NCI-H2171 (cell line): ENCODE measurements around the gene MASP1.

ENCODE experiments used
- DNase-seq: peaks from one replicate; lab custom pipeline; 2025; lab: John Stamatoyannopoulos, UW

Gene MASP1

DNA sequence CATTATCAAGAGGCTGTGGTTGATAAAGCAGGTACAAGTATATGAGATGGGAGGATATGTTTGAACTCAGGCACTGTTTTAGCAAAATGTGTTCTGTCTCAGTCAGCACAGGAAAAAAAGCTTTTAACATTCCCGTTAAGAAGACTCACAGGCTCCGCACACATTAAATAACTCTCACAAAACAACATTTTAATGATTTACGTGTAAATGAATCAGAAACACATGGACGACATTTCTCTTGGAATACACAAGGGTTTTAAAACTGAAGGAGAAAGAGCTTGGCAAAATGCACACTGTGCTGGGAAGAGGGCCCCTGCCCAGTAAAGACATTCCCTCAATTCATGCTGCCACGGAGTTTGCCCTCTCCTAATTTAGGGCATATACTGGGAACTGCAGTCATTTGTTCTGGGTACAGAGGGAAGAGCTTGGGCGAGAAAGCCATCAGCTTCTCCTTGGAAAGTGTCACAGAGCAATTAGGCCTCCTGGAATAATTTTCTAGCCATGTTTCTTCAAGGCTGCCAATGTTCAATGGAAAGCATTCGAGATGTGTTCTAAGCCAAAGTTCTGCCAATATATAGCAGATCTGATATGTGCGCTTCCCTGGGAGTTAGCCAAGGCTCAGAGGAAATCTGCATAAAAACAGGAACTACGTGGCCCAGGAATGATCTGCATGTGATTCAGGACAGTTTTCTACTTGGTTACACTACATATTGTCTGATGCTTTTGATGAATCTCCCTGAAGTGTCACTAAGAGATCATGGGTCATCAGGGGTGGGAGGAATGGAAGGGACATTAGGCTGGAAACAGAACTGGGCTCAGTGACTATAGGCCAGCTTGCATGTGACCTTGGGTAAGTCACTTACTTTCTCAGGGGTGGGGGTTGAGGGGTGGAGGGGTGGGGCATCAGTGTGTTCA, 2.2 kb upstream of the MASP1 start:
- no peak for DNase-seq

DNA sequence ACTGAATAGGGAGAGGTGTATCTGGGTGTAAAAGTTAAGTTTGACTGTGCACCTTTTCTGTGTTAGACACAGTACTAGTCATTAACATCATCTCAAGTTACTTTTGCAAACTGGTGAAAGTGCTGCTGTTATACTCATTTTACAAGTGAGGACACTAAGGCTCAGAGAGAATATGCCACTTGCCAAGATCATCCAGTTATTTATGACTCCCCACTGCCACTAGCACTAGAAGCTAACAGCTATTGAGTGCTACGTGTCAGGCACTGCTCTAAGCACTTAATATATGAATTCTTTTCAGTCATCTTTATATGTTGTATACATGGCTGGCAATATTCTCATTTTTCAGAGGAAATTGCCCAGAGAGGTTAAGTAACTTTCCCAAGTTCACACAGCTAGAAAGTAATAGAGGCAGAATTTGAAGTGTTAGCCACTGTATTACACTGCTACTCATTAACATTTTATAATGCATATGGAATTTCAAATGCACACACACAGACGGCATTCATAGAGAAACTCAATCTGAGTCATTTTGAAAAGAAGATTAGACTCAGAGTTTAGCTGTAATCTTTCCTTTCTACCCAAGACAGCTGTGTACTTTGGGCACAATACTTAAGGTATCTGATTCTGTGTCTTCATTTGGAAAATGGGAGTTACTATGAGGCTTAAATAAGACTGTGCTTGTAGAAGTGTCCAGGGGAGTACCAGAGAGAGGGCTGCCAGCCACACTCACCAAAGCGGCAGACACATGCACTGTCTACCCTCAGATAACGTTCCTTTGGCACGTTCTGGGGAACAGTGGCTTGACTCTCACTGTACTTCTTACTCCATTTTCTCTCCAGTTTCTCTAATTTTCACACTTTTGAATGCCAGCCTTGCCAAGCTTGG, 1.3 kb upstream of the MASP1 start:
- no peak for DNase-seq

DNA sequence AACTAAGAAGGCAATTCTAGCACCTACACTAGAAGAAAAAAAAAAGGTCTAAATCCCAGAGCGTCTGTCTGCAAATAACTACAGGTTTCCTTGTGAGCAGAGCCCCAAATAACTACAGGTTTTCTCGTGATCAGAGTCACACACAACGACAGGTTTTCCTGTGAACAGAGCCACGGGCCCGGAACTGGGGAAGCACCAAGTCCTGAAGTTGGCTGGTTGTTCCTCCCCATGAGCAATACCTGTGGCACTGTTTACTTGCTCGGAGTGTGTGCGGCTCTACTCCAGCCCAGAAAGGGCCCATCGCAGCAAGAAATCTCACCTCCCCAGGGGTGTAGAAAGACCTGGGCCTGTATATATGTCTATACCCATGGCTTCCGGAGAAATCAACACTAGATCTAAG, 644 bp upstream of the MASP1 start:
- DNase-seq: no peak

DNA sequence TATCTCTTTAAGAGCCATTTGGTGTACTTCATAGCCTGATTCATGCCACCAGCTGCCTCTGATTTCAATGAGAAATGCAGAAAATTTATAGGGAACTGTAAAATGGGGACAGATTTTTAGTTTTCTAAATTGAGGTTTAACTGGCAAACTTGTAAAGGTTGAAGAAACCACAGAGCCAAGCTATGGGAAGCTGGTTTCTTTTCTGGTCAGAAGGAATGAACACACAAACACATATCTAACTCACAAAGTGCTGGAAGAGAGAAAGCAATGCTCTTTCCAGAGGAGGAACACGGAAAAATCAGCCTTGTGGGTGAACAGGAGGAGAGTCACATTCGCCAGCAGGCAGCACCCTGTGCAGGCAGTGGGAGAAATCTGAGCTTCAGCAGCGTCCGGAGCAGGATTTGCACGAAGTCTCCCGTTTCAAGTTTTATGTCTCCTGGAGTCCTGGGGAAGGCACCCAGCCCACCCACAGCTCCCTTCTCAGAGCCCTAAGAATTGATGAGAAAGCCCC, 481 bp downstream of the MASP1 start:
- DNase-seq: no peak

DNA sequence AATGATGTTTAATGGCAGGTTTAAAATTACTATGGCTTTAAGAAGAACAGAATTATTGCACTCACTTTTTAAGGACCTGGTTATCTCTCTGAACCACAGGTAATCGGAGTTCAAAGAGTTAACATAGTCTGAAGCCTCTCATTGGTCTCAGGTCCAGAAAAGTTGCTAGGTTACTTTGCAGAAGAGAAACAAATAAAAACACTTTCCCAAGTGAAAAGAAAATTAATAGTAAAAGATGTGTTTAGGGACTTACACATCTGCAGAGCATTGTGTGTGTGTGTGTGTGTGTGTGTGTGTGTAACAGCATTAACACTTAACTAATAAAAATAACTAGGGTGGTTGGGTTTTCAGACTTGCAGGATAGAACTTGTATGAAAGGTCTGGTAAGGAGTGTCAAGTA, 1.0 kb downstream of the MASP1 start:
- no peak for DNase-seq

DNA sequence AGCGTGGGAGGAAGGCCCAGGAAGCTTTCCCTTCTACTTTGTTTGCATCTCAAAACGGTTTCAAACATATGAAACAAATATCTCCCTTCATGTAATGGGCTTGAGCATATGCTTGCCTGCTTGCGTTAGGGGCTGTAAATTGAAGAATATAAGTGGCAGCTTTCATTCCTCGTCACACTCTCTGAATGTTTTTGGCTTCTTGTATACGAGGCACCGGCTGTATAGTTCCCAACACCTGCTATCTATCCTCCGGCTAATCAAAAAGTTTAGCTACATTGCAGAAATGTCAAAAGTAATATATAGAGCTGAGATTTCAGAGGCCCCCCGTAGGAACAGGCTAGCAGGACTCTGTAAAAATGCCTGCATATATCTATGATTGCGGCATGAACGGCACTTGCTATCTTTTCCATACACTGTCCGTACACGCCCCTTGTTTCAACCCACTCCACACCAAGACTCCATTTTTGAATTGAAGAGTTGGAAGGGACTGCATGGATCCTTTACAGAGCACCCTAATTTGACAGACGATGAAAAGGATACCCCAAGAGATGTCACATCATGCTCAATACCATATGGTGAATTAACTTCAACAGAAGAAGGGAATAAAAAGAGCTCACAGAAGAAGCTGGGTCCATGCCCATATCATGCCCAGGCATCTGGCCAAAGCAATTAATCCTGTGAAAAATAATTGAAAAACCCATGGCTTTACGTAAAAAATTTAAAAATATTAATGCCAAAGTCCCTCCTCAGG, 2.5 kb downstream of the MASP1 start:
- no peak for DNase-seq

DNA sequence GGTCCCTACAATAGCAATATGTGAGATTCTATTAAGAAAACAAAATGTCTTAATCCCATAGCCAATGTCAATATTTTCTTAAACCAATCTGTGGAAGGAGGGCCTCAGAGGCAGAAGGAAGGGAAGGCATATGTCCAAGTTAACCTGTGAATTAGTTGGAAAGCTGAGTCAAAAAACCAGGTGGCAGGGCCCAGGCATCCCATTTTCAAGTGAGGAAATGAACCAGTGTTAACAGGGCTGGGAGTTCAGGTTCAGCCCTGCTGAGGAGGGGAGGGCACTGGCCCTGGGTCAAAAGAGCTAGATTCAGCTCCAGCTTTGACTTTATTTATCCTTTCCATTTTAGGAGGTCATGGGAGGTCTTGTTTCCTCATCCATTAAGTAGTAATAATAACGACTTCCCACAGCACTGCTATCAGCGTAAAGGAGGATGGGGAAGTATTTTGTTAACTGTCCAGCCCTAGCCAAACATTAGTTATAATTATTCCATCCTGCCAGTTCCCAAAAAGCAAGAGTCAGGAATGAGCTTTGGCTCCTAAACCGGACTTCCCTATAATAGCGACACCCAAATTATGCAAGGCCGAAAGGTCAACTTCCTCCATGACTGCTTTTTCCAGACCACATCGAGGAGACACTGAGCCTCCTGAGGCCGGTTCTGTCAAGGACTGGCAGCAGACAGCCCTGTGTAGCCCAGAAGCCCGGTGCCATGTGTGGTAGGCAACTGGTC, 3.2 kb downstream of the MASP1 start:
- no peak for DNase-seq

DNA sequence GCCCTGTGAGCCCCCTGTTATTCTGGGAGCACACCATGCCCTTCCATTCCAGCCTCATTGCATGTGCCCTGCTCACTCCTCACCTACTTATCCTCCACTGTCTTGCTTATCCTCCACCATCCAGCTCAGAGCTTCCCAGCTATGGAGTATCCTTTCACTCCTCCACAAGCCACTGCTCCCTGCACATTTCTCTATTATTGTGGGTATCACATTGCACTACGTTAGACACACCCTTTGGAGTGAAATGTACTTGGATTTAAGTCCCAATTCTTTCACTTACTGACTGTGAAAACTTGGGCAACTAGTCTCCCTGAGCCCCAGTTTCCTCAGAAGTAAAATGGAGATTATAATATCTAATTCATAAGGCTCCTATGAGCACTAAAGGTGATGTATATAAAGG, 4.3 kb downstream of the MASP1 start:
- DNase-seq: no peak

DNA sequence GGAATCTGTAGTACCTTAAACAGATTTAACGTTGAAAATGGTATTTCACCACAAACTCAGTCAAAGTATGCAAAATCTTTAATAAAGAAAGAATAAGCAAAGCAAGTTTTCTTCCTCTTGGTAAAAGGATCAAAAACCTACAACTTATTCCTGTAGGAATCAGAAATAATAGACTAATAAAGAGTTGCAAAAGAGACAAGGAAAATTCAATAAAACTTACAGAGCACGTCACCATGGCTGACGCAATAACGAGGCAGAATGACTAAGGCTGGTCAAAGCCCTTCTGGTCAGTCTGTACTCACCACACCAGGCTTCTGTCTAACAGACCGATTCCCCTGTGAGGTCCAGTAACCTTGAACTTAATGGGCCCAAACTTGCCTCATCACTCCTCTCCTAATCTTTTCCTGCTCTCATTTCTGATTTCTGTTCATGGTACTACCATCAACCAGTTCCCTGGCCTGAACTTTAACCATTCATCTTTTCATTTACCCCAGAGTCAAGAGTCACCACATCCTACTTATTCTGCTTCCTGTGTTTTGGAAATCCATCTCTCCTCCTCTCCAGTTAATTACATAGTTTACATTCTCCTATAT, 5.0 kb downstream of the MASP1 start:
- DNase-seq: no peak

DNA sequence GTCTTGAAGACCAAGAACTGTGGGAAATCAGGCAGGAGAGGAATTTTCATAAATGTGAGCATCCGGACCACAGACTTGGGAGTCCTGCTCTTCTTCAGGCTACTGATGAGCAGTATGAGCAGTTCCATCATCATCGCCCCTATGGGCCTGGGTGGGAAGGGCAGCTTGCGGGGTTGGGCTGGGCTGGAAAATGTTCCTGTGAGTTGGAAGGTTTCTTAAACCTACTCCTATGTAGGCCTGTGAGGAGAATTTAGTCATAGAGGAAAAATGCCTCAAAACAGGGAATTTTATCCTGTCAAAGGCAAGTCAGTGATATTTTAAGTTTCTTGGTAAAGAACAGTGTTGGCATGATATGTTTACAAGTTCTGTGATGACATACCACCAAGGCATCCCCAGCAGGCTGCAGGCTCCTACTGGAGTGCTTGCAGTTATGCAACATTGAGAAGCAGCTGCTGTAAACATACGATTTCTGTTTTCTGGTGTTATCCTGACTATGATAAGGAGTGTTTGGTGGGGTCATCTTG, 10.3 kb downstream of the MASP1 start:
- no peak for DNase-seq

DNA sequence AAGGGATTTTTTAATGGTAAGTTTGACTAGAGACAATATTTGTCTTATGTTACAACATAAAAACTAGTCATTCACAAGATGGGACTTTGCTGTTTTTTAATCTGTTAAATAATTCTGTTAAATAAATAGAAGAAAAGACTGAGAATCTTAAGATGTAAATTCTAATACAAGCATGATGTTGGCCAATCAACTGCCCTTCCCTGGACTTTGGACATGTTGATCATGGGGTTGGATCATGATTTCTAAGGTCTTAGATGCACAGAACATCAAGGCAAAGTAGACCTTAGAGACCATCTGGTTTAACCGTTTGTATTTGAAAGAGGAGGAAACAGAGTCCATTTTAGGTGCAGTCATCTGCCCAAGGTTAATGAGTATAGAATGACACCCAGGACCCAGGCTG, 10.9 kb downstream of the MASP1 start:
- no peak for DNase-seq

DNA sequence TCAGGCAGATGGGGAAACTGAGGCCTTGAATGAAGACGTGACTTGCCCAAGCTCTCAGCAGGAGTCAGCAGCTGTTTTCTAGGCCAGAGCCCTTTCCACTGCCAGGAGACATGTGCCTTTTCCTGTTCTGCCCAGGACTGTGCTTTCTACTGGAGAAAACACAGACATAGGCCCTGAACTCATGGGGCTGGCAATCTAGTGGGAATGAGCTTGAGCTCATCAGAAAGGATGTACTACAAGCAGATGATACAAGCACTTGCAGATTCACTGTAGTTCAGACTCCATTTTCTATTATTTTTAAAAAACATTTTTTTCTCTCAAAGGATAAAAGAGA, 14.4 kb downstream of the MASP1 start:
- DNase-seq: no peak

DNA sequence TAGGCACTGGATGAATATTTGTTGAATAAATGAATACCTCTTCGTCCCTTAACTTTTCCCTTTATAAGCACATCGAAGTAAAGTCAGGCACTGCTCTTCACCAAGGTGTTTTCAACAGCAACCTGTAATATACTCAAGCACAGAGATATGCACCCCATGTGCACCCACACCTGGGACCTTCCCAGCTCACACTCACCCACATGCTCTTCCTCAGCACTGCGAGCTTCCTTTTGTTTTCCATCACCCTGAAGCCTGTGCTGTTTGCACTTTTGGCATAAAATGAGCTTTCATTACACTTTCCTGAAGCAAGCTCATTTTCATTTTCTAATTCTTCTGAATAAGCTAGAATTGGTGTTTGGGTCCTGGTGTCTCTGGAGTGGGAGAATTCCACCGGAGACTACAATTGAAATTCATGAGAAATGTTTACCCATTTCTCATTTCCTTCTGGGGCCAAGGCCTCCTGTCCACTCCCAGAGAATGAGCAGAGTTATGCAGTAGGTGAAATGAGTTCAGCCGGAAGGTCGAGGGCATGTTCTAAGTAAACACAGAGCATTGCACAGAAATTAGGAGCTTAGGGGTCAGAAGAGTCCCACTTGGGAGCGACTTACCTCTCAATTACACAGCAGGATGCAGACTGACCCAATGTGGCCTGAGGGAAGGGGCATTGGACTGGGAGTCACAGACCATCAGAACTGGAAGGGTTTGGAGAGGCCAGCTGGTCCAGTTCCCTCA, 15.0 kb downstream of the MASP1 start:
- no peak for DNase-seq

DNA sequence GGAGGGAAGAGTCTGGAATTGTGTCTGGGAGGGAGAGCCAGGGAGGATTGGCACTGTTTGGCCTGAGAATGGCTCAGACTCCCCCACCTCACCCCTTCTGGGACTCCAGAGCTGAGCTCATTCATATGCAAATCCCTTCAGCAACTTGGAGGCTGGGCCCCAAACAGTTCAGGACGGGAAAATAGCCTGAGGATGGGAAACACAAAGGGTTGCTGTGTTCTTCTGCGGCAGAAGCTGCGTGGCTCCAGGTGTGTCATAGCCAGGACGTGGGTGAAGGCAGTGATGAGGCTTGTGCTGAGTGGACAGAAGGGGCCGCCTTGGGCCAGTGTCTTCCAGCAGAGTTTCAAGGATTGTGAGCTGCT, 16.6 kb downstream of the MASP1 start:
- DNase-seq: no peak

DNA sequence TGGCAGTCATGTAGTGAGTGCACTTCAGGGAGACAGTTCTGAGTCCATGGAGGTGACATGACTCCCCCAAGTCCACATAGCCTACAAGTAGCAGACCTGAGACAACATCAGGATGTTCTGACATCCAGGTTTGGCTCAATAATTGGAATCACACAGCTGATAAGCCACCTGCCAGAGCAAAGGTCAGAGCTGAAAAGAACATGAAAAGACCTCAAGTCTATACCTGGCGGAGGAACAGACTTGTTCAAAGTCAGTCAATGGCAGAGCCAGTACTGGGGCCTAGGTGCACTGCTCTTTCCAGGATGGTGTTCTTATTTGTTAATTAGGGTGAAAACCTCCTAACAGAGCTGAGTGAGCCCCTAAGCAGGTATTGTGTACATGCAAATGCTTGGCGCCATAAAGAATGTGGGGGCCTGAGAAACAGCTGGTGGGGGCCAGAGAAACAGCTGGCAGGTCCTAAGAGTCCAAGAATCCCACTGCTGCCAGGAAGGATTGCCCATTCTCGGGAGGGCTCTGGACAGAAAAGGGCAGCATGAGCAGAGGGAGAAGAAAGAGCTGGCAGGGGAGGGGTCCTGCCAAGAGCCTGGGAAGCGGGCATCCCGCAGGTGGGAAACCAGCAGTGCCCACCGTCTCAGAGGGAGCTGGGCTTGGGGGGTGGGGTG, 17.1 kb downstream of the MASP1 start:
- no peak for DNase-seq

DNA sequence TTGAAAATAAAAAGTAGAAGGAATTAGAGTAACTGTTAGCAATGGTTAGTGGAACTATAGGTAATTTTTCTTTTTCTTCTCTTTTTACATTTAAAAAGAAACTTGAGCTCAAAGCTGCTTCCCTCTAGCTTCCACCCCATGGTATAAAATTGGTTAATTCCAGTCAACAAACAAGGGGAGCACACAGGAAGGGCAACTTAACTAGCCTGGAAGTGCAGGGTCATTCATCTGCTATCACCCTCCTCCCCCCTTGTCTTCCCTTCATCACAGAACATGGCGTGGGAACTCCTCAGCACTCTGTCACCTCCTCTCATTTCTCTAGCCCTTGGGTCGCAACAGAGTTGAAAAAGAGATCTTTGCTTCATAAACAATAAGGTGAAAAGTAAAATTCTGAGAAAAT, 20.0 kb downstream of the MASP1 start:
- DNase-seq: no peak

DNA sequence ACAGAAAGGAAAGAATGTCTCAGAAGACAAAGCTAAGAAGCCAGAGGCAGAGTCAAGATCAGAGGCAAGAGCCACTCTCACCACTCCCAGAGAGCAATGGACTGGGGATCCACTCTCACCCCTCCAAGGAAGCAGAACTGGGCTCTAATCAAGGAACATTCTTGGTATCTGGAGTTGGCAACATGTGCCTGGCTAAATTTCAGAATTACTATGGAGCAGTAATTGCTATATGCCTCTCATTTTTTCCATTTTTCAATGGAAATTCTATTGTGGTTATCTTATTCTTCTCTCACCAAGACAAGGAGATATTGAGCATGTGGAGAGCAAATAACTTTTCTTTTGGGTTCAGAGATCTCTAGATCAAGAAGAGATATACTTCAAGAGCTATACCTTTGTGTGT, 22.1 kb downstream of the MASP1 start:
- DNase-seq: no peak

DNA sequence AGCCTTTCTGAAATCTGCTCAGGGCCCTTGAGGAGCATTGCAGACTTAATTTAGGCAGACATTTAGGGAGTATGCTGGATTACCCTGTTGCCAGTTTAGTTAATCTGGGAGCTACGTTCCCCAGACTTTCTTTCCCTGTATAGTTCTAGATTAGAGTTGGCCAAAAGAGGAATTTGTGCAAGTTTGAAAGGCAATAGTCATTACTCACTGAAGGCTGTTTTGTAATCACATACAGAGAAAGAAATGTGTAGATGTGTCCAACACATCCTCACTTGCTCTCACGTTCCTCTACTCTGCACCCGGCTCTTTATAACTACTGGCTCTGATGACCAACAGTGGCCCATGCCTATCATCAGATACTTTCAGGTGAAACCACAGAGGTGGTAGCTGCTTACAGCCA, 24.2 kb downstream of the MASP1 start:
- DNase-seq: no peak

DNA sequence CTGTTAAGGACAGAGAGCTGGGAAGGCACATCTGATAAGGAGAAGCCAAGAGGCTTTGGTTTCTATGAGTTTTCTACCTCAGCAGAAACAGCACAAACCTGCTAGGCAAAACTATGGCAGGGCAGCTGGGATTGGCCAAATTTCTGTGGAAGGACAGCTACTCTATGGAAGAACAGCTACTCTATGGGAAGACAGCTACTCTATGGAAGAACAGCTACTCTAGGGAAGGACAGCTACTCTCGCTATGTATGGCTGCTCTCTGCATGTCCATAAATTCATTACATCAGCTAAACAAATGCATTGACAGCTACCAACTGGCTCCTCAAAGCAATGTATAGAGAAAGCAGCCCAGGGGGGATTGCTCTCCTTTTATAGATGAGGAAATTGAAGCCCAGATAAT, 24.8 kb downstream of the MASP1 start:
- no peak for DNase-seq

DNA sequence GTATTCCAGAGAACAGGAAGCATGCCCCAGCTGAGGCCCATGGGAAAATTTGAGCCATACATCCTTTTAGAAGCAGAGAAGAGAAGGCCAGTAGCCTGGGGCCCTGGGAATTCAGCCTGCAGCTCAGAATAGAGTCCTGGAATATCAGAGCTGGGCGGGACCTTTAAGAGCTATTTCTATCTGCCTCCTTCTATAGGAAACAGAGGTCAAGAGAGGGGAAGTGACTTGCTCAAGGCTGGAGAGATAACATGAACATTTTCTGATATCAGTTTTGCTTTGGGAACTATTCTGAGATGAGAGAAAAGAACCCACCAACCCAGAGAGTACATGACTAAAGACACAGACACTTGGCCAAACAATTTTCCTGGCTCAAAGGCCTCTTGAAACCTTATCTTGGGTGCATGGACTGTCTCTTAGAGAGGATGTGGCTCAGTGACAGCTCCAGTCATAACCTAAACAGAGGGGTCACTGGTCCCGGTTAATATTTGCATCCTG, 26.0 kb downstream of the MASP1 start:
- no peak for DNase-seq
